CD4-positive, alpha-beta T cell (primary cell): ENCODE data around the gene ALK. TPM values are rescaled to one million over a fixed set of nuclear protein-coding genes. Genes with fewer than 3 reads are reported as not detected.

ENCODE experiments used
- ATAC-seq: fragments of 200-7000 bp; cut with Tn5 transposase; one replicate; pipeline ENCODE4 v1.10.0; 2022; ENCODE audit warnings: mild to moderate bottlenecking; ENCODE audit not compliant: poor library complexity
- CTCF ChIA-PET: fragments of 350-600 bp; sonication (Branson Sonifier 250); formaldehyde crosslinking; loops from one replicate; lab custom pipeline; 2021; ENCODE audit warnings: antibody characterized with exemption, inconsistent platforms; lab: Charles Lee
- POLR2A ChIA-PET: fragments of 350-600 bp; sonication (Branson Sonifier 250); formaldehyde crosslinking; loops from one replicate; lab custom pipeline; 2021; ENCODE audit warnings: antibody characterized with exemption, inconsistent platforms; lab: Charles Lee
- DNase-seq, 14 experiments: peaks; one replicate each; pipeline ENCODE4 v3.0.0-alpha.2; 2013 to 2020; ENCODE audit warnings: mixed read lengths in 2 of 14
- H3K27ac ChIP-seq, 2 donors: one replicate each; pipeline versions ENCODE4 v1.5.1 to v1.7.0; 2013; ENCODE audit warnings: low read length in 2 of 2, low read depth in 1 of 2, mild to moderate bottlenecking in 1 of 2
- H3K27me3 ChIP-seq, 2 experiments: 1 replicate in 1 of 2; 2 replicates in 1 of 2; pipeline versions ENCODE4 v1.6.1 to v1.7.0; 2013; ENCODE audit warnings: low read length in 2 of 2, control low read depth in 1 of 2, mild to moderate bottlenecking in 1 of 2, moderate library complexity in 1 of 2; ENCODE audit not compliant: insufficient read depth in 2 of 2, control insufficient read depth in 1 of 2
- H3K36me3 ChIP-seq: one replicate; pipeline ENCODE4 v1.6.1; 2013; ENCODE audit warnings: low read length, control low read depth; ENCODE audit not compliant: insufficient read depth
- H3K4me1 ChIP-seq: one replicate; pipeline ENCODE4 v1.6.1; 2013; ENCODE audit warnings: low read length, control low read depth; ENCODE audit not compliant: insufficient read depth
- H3K4me3 ChIP-seq: one replicate; pipeline ENCODE4 v1.5.1; 2013; ENCODE audit warnings: mild to moderate bottlenecking, low read length, moderate library complexity
- H3K9me3 ChIP-seq, 2 experiments: 1 replicate in 1 of 2; 2 replicates in 1 of 2; pipeline versions ENCODE4 v1.6.1 to v1.7.0; 2013; ENCODE audit warnings: low read length in 2 of 2, mild to moderate bottlenecking in 2 of 2, control low read depth in 1 of 2, moderate library complexity in 1 of 2; ENCODE audit not compliant: control insufficient read depth in 1 of 2, insufficient read depth in 1 of 2
- H3K27ac Mint-ChIP-seq: one replicate; pipeline ENCODE4 v1.8.0; 2020; ENCODE audit warnings: mixed read lengths
- H3K27me3 Mint-ChIP-seq: one replicate; pipeline ENCODE4 v1.8.0; 2021; ENCODE audit warnings: mixed read lengths
- H3K36me3 Mint-ChIP-seq: one replicate; pipeline ENCODE4 v1.8.0; 2021; ENCODE audit warnings: low read depth, mixed read lengths
- H3K4me1 Mint-ChIP-seq: one replicate; pipeline ENCODE4 v1.8.0; 2021; ENCODE audit warnings: low read depth, mixed read lengths
- H3K4me3 Mint-ChIP-seq: one replicate; pipeline ENCODE4 v1.8.0; 2020; ENCODE audit warnings: mild to moderate bottlenecking, mixed read lengths
- H3K9me3 Mint-ChIP-seq: one replicate; pipeline ENCODE4 v1.8.0; 2020; ENCODE audit warnings: mixed read lengths
- intact Hi-C, 2 experiments: fragments of 100-400 bp; cut with DNase I in 1 of 2; cut with micrococcal nuclease in 1 of 2; formaldehyde crosslinking; loops; one replicate each; pipeline versions ENCODE4 v1.15.1 to v1.9.0; 2023 to 2025; cut with DNase I, micrococcal nuclease
- total RNA-seq, 174 experiments: library from RNA in 2 of 174; stranded (reverse) in 2 of 174; gene quantifications; one replicate each; pipeline ENCODE4 v1.2.3 and lab custom pipeline; 2021 to 2026
- TF ChIP-seq, protein P1 (sequence below): fragments of 200-600 bp; IDR thresholded peaks from one replicate; pipeline ENCODE4 v1.8.0; 2022; ENCODE audit warnings: antibody characterized with exemption, mild to moderate bottlenecking

ALK gene
- total RNA-seq, 2 experiments from 2014 or later = not detected

DNA sequence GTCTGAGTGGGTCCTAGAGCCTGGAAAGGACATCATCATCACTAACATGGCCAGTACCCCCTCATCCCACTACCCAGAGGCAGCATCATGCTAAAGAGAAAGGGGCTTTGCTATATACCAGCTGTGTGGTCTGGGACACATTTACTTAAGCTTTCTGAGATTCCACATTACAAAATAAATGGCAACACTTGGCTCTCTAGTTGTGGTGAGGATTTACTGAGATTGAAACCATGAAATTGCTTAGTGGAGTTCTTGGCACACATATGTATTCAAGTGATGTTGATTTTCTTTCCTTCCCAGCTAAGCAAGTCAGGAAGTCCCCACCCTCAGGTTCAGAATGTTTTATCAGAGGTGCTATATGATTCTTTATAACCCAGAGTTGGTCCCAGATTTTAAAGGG, 444.2 kb downstream of the ALK start:
- TF ChIP-seq, protein P1, sequence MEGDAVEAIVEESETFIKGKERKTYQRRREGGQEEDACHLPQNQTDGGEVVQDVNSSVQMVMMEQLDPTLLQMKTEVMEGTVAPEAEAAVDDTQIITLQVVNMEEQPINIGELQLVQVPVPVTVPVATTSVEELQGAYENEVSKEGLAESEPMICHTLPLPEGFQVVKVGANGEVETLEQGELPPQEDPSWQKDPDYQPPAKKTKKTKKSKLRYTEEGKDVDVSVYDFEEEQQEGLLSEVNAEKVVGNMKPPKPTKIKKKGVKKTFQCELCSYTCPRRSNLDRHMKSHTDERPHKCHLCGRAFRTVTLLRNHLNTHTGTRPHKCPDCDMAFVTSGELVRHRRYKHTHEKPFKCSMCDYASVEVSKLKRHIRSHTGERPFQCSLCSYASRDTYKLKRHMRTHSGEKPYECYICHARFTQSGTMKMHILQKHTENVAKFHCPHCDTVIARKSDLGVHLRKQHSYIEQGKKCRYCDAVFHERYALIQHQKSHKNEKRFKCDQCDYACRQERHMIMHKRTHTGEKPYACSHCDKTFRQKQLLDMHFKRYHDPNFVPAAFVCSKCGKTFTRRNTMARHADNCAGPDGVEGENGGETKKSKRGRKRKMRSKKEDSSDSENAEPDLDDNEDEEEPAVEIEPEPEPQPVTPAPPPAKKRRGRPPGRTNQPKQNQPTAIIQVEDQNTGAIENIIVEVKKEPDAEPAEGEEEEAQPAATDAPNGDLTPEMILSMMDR = no peak
- H3K27ac ChIP-seq = no peak overlapping the region
- intact Hi-C loops = no loop called here
- ChIA-PET CTCF (no interaction called here), POLR2A (no interaction called here)
- no peak for ATAC-seq
- peaks cover 25% of the 10 kb centered on the region for H3K27me3 Mint-ChIP-seq
- H3K4me1 ChIP-seq = no peaks in the 10 kb centered on the region
- no peak overlapping the region for H3K4me3 ChIP-seq
- H3K36me3 ChIP-seq = no peaks in the 10 kb centered on the region
- H3K27me3 ChIP-seq = peaks cover 0 to 8% of the 10 kb centered on the region in 2 experiments
- H3K4me3 Mint-ChIP-seq = no peak overlapping the region
- no peak for DNase-seq
- no peak overlapping the region for H3K27ac Mint-ChIP-seq
- peaks cover 0 to 5% of the 10 kb centered on the region in 2 experiments for H3K9me3 ChIP-seq
- no peaks in the 10 kb centered on the region for H3K36me3 Mint-ChIP-seq
- H3K4me1 Mint-ChIP-seq = no peaks in the 10 kb centered on the region
- no peaks in the 10 kb centered on the region for H3K9me3 Mint-ChIP-seq

DNA sequence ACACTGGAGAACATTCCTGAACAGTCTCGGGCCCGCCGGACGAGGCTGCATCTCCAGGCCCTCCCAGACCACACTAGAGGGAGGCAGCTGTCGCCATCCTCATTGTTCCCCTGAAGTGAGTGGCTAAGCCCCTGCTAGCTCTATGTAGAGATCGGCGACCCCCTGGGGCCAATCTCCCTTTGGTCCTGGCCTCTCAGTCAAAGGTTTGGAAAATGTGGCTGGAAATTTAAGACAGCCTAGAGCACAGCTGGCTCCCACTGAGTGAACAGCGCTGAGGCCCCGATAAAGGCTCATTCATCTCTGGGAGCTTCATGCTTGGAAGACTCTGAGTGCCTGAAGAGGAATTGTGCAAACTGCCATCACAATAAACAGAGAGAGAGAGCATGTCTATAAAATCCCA, 445.9 kb downstream of the ALK start:
- Mint-ChIP-seq H3K27me3 (peaks cover 20% of the 10 kb centered on the region), H3K4me3 (no peak overlapping the region), H3K36me3 (no peaks in the 10 kb centered on the region), H3K9me3 (peaks cover 3% of the 10 kb centered on the region), H3K4me1 (no peaks in the 10 kb centered on the region), H3K27ac (no peak overlapping the region)
- ATAC-seq = no peak
- Histone ChIP-seq H3K4me1 (no peaks in the 10 kb centered on the region), H3K27me3 (peaks cover 0 to 8% of the 10 kb centered on the region in 2 experiments), H3K4me3 (no peak overlapping the region), H3K36me3 (no peaks in the 10 kb centered on the region), H3K9me3 (peaks cover 3 to 10% of the 10 kb centered on the region in 2 experiments), H3K27ac (no peak overlapping the region)
- TF ChIP-seq, protein P1 = no peak
- no peak for DNase-seq
- intact Hi-C loops = no loop called here
- ChIA-PET POLR2A (no interaction called here), CTCF (no interaction called here)

DNA sequence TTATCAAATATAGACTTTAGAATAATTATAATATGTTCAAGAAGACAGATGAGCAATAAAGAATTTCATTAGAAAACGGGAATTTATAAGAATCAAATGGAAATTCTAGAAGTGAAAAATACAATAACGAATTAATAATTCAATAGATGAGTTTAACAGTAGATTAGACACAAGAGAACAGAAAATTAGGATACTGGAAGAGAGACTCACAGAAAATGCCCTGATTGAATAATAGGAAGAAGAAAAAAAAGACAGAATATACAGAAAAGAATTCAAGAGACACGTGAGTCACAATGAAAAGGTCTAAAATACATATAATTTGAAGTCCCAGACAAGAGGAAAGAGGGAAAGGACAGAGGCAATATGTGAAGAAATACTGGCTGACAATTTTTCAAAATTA, 451.4 kb downstream of the ALK start:
- Histone ChIP-seq H3K27me3 (no peaks in the 10 kb centered on the region), H3K9me3 (peaks cover 13 to 18% of the 10 kb centered on the region in 2 experiments), H3K4me1 (no peaks in the 10 kb centered on the region), H3K36me3 (no peaks in the 10 kb centered on the region), H3K4me3 (no peak overlapping the region), H3K27ac (no peak overlapping the region)
- Mint-ChIP-seq H3K27me3 (peaks cover 6% of the 10 kb centered on the region), H3K36me3 (no peaks in the 10 kb centered on the region), H3K27ac (no peak overlapping the region), H3K4me1 (no peaks in the 10 kb centered on the region), H3K4me3 (no peak overlapping the region), H3K9me3 (peaks cover 15% of the 10 kb centered on the region)
- CTCF ChIA-PET = no interaction called here
- TF ChIP-seq, protein P1 = no peak
- DNase-seq (no peak), ATAC-seq (no peak)
- POLR2A ChIA-PET = no interaction called here
- intact Hi-C loops = no loop called here
